GF-D8 (cell line): Measurements from ENCODE around the gene PDCD1.
"Not testable (repeated sequence)": the region's sequence is repeated elsewhere in the genome, so short reads cannot be mapped to it uniquely, and the experiment has no call there.

Source experiments
- DNase-seq: peaks from one replicate; lab custom pipeline; 2025; lab: John Stamatoyannopoulos, UW

PDCD1 gene

GRCh38 chr2:241800198-241800903 is 58.3 kb downstream of the PDCD1 start:
- not testable (repeated sequence) for DNase-seq
